GM19397 (cell line): ENCODE results near the gene HS6ST1.
A peak's percentile ranks its signal among the peaks of the same experiment; 100 is the strongest.
"Not testable (repeated sequence)": the region's sequence is repeated elsewhere in the genome, so short reads cannot be mapped to it uniquely, and the experiment has no call there.

ENCODE experiments used
- ATAC-seq: cut with Tn5 transposase; IDR thresholded peaks from one replicate; pipeline ENCODE4 v1.9.1; 2021; ENCODE audit warnings: mild to moderate bottlenecking, moderate library complexity; ENCODE audit not compliant: unreplicated experiment

HS6ST1 gene

DNA sequence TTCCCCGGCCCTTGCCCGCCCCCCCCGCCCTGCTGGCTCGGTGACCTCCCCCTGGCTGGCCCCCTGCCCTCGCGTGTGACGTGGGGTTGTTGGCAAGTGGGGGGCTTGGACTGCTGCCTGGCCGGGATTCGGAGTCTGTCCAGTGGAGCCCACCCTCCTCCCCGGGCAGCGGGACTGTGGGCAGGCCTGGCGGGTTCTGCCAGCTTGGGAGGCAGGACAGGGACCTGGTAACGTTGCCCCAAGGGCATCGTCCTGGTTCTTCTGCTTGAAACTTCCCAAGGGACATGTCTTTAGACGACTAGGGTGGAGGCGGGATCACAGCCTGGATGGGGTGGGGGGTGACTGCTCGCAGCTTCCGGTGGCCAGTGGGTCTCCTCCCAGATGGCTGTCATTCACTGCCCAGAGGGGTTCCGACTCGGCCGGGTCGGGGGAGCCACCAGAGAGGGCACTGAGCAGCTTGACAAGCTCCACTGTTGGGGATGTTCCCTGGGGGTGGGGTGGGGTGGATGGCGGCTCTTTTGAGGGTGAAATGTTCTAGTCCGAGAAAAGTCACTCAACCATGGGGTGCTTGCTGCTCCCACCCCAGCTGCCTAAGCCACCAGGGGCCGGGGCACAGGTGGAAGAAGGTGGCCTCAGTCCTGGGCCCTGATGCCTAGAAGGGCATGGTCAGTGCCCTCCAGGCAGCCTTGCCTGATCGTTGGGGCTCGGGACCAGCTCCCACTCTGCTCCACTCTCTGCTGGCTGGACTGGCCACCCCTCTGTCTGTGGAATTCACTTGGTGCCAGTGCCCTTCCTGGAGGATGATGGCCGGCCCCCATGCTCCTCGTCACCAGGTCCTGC, 4.3 kb upstream of the HS6ST1 start:
- no peak for ATAC-seq

GRCh38 chr2:128321784-128322714, 3.4 kb upstream of the HS6ST1 start:
- ATAC-seq = peak; percentile 49

- no peak for ATAC-seq
Measured at GRCh38 chr2:128320906-128321771, 2.5 kb upstream of the HS6ST1 start.

DNA sequence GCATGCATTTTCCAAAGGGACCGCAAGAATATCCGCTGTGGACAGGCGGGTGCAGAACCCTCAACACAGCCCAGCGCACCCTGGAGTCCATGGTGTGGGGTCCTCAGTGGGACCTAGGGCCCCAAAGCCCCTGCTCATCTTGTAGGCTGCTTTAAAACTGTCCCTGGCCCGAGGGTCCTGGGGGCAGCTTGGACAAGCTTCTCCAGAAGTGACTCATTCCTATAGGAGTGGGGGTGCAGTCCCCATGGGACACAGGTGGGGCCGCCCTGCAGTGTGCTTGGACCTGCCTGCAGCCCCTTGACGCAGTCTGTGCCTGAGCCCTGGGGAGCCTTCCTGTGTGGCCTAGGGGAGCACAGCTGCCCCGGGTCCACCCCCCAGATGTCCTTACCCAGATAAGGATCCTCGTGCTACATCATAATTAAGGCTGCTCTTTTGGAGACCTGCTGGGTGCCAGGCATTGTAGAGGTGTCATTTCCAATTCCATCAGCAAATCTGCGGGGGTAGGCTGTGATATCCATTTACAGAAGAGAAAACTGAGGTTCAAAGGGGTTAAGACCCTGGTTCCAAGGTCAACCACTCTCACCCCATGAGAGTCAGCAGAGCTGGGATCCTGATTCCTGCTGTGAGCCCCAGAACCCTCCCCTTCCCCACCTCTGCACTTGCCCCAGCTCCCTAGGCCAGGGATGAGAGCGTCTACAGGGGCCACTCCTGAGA, 1.7 kb upstream of the HS6ST1 start:
- no peak for ATAC-seq

GRCh38 chr2:128319631-128320191, 1.0 kb upstream of the HS6ST1 start:
- ATAC-seq = no peak

DNA sequence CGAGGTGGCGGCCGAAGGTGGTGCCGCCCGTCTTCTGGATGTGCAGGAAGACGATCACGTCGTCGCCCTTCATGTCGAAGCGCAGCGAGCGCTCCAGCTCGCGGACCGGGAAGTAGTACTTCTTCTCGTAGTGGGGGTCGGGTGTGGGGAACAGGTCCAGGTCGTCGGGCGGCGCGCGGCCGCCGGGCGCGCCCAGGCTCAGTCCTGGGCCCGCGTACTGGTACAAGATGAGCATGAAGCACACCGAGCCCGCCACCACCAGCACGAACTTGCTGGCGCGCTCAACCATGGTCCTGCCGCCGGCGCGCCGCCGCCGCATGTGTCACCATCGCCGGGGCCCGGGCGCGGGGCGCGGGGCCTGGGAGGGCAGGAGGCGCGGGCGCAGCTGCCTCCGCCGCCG, 423 bp downstream of the HS6ST1 start:
- ATAC-seq = peak; percentile 10

DNA sequence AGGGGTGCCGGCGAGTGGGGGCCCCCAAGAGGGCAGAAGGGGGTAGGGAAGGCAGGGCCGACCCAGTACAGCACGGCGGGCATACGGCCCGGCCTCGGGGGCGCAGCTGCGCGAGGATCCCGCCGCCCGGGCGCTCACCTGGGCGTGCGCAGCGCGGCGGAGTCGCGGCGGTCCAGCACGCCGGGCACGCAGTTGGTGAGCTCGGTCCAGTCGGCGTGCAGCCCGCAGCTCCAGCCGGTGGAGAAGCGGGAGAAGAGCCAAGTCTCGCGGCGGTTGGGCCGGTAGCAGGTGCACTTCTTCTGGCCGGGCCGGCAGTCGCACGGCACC, 806 bp downstream of the HS6ST1 start:
- ATAC-seq = not testable (repeated sequence)

DNA sequence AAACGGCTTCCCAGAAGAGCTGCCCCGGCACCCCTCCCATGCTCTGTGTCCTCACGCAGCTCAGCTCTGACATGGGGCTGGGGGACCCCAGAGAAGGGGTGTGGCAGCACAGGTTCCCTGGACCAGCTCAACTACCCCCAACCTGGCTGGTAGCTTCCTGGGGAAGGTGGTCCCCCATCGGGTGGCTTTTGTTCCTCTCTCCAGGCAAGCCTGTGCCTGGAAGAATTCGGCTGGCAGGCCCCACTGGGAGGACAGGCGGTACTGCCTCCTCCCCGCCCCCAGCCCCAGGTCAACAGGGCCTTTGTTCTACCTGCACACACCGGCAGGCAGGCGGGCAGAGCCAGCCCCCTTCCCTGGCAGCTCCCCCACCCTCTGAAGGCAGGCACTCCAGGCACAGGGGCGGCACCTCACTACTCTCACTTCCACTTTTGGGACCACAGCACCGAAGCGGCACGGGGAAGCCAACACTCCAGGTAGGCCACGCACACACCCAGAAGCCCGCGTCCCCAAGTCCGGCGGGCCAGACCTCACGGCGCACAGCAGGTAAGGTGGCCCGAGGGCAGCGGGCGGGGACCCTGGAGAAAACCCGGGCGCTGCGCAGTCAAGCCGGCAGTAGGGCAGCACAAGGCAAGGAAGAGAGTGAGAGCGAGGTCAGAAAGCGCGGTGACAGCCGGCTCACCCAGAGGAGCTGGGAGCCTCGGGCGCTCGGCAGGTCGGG, 1.3 kb downstream of the HS6ST1 start:
- peak; percentile 32 for ATAC-seq

DNA sequence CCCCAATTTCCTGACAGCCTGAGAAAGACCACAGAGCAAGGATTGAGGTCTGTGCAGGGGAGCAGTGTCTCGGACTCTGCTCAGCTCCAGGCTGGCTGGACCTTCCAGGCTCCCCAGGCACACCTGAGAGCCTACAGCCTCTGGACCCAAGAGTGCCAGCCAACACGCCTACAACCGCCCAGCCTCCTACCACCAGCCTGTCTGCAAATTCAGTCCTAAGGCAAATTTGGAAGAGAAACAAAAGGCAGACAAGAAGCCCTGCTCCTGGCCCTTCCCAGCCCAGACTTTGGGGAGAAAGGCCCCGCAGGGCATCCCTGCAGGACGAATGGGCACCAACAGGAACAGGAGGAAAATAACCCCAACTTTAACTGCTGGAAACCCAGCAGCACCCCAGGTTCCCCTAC, 1.9 kb downstream of the HS6ST1 start:
- no peak for ATAC-seq

DNA sequence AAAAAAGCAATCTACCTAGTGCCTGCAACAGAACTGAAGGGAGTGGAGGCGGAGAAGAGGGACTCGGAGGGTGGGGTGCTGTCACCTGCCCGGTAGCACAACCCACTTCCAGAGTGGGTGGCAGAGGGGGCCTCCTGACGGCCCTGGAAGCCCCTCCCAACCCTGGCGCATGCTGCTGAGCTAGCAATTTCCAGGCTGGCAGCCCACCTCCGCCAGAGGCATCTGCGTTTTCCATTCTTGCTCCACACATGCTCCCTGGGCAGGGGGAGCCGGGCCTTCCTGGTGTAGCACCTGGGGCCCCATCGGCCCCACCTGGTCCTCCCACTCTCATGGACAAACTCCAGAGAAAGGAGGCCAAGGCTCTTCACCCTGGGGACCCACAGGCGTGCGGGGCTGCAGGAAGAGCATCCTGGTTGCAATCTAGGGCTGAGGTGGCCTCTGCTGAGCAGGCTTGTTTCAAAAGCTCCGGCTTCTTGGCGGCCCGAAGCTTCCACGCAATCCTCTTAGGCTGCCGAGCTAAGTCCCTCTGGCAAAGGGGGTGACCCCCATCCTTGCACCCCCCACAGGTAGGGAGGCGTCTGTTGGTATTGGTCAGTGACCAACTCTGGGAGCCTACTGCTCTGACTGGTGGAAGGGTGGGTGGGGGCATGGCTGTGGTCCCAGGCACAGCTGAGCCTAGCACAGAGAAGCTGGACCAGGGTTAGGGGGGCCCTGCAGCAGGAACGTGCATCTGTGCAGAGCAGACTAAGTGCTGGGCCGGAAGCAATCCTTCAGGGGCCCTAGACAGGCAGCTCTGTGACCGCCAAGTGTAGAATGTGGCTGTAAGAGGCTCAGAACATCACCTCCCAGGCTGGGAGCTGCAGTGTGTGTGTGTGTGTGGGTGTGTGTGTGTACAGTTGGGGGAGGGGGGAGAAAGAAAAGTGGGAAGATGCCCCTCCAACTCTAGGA, 2.6 kb downstream of the HS6ST1 start:
- ATAC-seq = no peak

GRCh38 chr2:128315122-128315828, 3.4 kb downstream of the HS6ST1 start:
- no peak for ATAC-seq

DNA sequence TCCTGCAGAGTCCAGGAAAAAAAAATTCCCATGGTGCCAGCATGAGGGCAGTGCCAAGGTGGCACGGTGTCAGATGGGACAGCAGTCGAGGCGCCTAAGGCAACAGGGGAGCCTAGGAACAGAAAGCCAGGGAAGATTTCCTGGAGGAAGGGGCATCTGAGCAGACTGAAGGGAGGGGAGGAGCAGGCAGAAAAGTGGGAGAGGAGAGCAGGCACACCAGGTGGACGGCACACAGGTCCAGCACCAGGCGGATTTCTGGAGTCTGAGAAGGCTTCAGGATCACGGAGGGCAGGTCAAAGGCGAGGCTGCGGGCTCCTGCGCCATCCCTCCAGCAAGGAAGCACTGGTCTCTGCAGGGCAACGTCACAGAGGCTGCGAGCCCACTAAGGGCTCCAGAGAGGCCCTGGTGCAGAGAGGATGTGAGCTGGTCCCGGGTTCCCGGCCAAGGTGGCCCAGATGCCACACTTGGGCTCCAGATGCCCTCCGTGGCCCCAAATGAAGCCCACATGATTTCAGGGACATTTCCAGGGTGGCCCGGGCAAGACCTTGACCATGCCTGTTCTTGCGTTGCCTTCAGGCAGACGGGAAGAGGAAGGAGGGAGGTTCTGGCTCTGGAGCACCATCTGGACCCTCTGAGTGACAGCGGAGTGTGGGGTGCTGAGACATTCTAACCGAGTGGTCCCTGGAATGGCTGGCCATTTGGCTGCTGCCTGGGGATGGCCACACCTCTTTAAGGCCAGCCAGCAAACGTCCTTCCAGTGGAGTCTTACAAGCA, 4.1 kb downstream of the HS6ST1 start:
- no peak for ATAC-seq

DNA sequence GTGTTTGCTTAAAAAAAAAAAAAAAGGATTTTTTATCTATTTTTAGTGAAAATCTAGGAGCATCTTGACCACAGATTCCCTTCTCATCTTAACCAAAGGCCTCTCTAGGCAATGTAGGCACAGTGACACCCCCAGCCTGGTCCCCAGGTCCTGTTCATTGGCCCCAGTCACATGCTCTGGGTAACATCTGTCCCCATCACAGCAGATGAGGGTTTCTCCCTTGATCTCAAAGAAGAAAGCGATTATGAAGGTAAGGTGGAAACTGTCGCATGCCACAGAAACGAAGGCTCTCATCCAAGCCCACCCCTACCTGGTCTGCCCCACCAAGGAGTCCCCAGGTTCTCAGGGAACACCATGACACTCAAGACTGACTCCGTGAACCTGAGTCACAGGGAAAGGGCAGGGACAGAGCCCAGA, 4.7 kb downstream of the HS6ST1 start:
- ATAC-seq = no peak

DNA sequence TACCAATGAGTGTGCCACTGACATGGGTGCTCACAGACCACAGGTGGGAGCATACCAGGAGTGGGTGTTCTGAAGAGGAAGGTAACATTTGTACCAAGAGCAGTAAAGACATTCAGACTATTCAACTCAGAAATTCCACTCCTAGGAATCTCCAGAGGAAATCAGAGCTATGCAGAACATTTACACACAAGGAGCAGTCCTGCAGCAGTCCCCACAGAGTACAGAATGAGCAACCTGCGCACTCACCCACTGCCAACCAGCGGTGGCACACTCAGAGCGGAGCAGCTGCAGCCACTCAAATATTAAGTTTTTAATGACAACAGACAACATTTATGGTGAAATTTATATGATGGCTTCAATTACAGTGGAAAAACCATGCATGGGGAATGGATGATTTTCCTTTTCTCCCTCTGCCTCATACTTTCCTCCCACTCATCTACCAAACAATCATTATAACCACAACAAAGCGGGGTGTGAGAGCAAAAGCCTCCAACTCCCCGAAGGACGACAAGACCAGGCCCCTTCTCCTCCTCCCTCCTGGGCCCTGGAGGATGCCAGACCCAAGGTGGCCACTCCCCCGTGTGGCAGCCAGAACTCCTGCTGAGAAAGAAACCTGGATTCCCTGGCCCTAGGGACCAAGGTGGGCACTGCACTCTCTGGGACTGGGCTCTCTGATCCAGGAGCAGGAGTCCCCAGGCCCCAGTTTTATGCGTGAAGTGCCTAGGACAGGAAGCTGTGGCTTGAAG, 5.4 kb downstream of the HS6ST1 start:
- ATAC-seq = no peak

- ATAC-seq = no peak
Measured at GRCh38 chr2:128312411-128312810, 6.3 kb downstream of the HS6ST1 start.

- no peak for ATAC-seq
Measured at GRCh38 chr2:128311755-128312341, 6.8 kb downstream of the HS6ST1 start.
